Endothelial cell of umbilical vein (primary cell): ENCODE data around the gene PRDM12. TPM values are rescaled to one million over a fixed set of nuclear protein-coding genes. Genes with fewer than 3 reads are reported as not detected.

Source experiments
- BruUV-seq: library from RNA; stranded (reverse); fragments of 400-500 nt; replicated peaks from 2 replicates; lab custom pipeline; 2021; lab: Mats Ljungman, UMichigan
- CTCF ChIA-PET: fragments of 300-600, 350-600 bp; sonication (Branson Sonifier 250); formaldehyde crosslinking; loops from one replicate; lab custom pipeline; 2021; ENCODE audit warnings: antibody characterized with exemption, inconsistent platforms; lab: Charles Lee
- POLR2A ChIA-PET: fragments of 300-600, 350-600 bp; sonication (Branson Sonifier 250); formaldehyde crosslinking; loops from one replicate; lab custom pipeline; 2021; ENCODE audit warnings: antibody characterized with exemption, inconsistent platforms; lab: Charles Lee
- DNase-seq: peaks from one replicate; pipeline ENCODE4 v3.0.0-alpha.2; 2011; ENCODE audit warnings: low read depth, low spot score
- FAIRE-seq: peaks from 2 replicates; lab custom pipeline; 2011; peaks lifted over from hg19 to GRCh38; lab: Jason Lieb, UNC
- H2AFZ ChIP-seq: 2 replicates; pipeline ENCODE4 v1.6.0; 2012; ENCODE audit warnings: low read depth, low read length, control low read depth, inconsistent platforms
- H3K27ac ChIP-seq: 2 replicates; pipeline ENCODE4 v1.5.1; 2011; ENCODE audit warnings: low read depth, mild to moderate bottlenecking, control low read depth, low read length, moderate library complexity; ENCODE audit not compliant: insufficient read depth
- H3K27me3 ChIP-seq, 2 experiments: 2 replicates each; pipeline versions ENCODE4 v1.6.0 to v1.6.1; 2011; ENCODE audit warnings: low read length in 2 of 2, mixed read lengths in 1 of 2; ENCODE audit not compliant: control insufficient read depth in 2 of 2, insufficient read depth in 2 of 2
- H3K36me3 ChIP-seq, 2 experiments: 2 replicates in 1 of 2; 3 replicates in 1 of 2; pipeline ENCODE4 v1.5.1; 2011; ENCODE audit warnings: low read length in 2 of 2, mild to moderate bottlenecking in 1 of 2, moderate library complexity in 1 of 2; ENCODE audit not compliant: control insufficient read depth in 2 of 2, insufficient read depth in 2 of 2; ENCODE audit errors: extremely low read depth in 1 of 2
- H3K4me1 ChIP-seq: 3 replicates; pipeline ENCODE4 v1.5.1; 2011; ENCODE audit warnings: mild to moderate bottlenecking, low read length; ENCODE audit not compliant: control insufficient read depth, insufficient read depth; ENCODE audit errors: extremely low read depth
- H3K4me2 ChIP-seq: 2 replicates; pipeline ENCODE4 v1.6.1; 2011; ENCODE audit warnings: low read length, control low read depth, mixed read lengths; ENCODE audit not compliant: insufficient read depth
- H3K4me3 ChIP-seq, 3 experiments: fragments of 200-600 bp in 1 of 3; sonication (generic), shearing (Covaris generic) in 1 of 3; replicated peaks in 1 of 3; 2 replicates each; pipeline ENCODE4 v1.5.1; 2011 to 2016; ENCODE audit warnings: control low read depth in 3 of 3, low read length in 3 of 3, mild to moderate bottlenecking in 2 of 3, inconsistent platforms in 1 of 3, low read depth in 1 of 3, moderate library complexity in 1 of 3; ENCODE audit not compliant: insufficient read depth in 1 of 3
- H3K79me2 ChIP-seq: 2 replicates; pipeline ENCODE4 v1.6.0; 2012; ENCODE audit warnings: low read length, inconsistent platforms; ENCODE audit not compliant: control insufficient read depth, insufficient read depth
- H3K9ac ChIP-seq: replicated peaks from 2 replicates; pipeline ENCODE3; 2011; ENCODE audit warnings: low read length, control low read depth; ENCODE audit not compliant: insufficient read depth; ENCODE audit errors: extremely low read depth
- H3K9me1 ChIP-seq: replicated peaks from 3 replicates; pipeline ENCODE4 v1.6.0; 2011; ENCODE audit warnings: mild to moderate bottlenecking, low read length; ENCODE audit not compliant: control insufficient read depth, insufficient read depth; ENCODE audit errors: extremely low read depth
- H3K9me3 ChIP-seq: replicated peaks from 2 replicates; pipeline ENCODE4 v1.5.1; 2012; ENCODE audit warnings: low read length, inconsistent platforms; ENCODE audit not compliant: control insufficient read depth, insufficient read depth
- H4K20me1 ChIP-seq: replicated peaks from 2 replicates; pipeline ENCODE3; 2011; ENCODE audit warnings: mild to moderate bottlenecking, low read length; ENCODE audit not compliant: control insufficient read depth, insufficient read depth; ENCODE audit errors: extremely low read depth
- EZH2 ChIP-seq: IDR thresholded peaks from 2 replicates; pipeline ENCODE4 v1.6.1; 2012; ENCODE audit warnings: borderline replicate concordance, low read depth, mild to moderate bottlenecking, moderate library complexity, low read length, inconsistent platforms; ENCODE audit not compliant: severe bottlenecking
- FOS ChIP-seq: IDR thresholded peaks from 2 replicates; pipeline ENCODE4 v1.6.1; 2011; ENCODE audit warnings: mild to moderate bottlenecking, low read length, moderate library complexity, borderline replicate concordance; ENCODE audit not compliant: insufficient read depth
- GATA2 ChIP-seq: IDR thresholded peaks from 2 replicates; pipeline ENCODE4 v1.7.0; 2011; ENCODE audit warnings: low read depth, mild to moderate bottlenecking, moderate library complexity, mixed read lengths, low read length; ENCODE audit not compliant: insufficient read length, insufficient read depth
- JUN ChIP-seq: IDR thresholded peaks from 2 replicates; pipeline ENCODE4 v1.6.1; 2011; ENCODE audit warnings: borderline replicate concordance, low read depth; ENCODE audit not compliant: insufficient read length, insufficient read depth
- MYC ChIP-seq: IDR thresholded peaks from one replicate; pipeline ENCODE4 v1.6.1; 2011; ENCODE audit warnings: mild to moderate bottlenecking, low read depth, low read length
- POLR2A ChIP-seq: IDR thresholded peaks from 2 replicates; pipeline ENCODE4 v1.6.1; 2012; ENCODE audit warnings: low read depth, mild to moderate bottlenecking, control low read depth, low read length
- POLR2AphosphoS5 ChIP-seq: IDR thresholded peaks from 2 replicates; pipeline ENCODE4 v1.6.1; 2012; ENCODE audit warnings: low read depth, mild to moderate bottlenecking, control low read depth, low read length, moderate library complexity; ENCODE audit not compliant: insufficient read depth
- dilution Hi-C: fragments of 300-500 bp; cut with MboI; formaldehyde crosslinking; loops from one replicate; pipeline ENCODE4 v1.15.0; 2019; ENCODE audit warnings: low sequenced_read_pairs; ENCODE audit not compliant: extremely low pct_ligation_motif_present
- intact Hi-C: fragments of 100-400 bp; cut with micrococcal nuclease; formaldehyde crosslinking; loops from one replicate; pipeline ENCODE4 v1.10.0; 2022
- polyA plus RNA-seq, 4 experiments: library from polyadenylated mRNA; depleted of rRNA in 3 of 4; stranded (reverse) in 3 of 4; unstranded in 1 of 4; fragments of >200 nt; gene quantifications; 2 replicates each; pipeline versions ENCODE4 v1.2.1 to v1.2.3, GENCODE V29; 2011 to 2012; ENCODE audit warnings: missing spikeins in 1 of 4
- total RNA-seq: library from RNA; stranded (reverse); gene quantifications from 2 replicates; pipeline ENCODE4 v1.2.3, GENCODE V29; 2021
- TF ChIP-seq, protein P1 (sequence below), 2 donors: IDR thresholded peaks; 1 replicate in 1 of 2; 2 replicates in 1 of 2; pipeline ENCODE4 v1.5.1; 2011; ENCODE audit warnings: low read length in 2 of 2, mild to moderate bottlenecking in 2 of 2, moderate library complexity in 2 of 2, control low read depth in 1 of 2, inconsistent platforms in 1 of 2, low read depth in 1 of 2; ENCODE audit not compliant: insufficient read depth in 1 of 2; ENCODE audit errors: extremely low read depth in 1 of 2
- TF ChIP-seq, protein P2 (sequence below): IDR thresholded peaks from 2 replicates; pipeline ENCODE4 v1.6.1; 2011; ENCODE audit not compliant: insufficient read depth, insufficient read length

The PRDM12 gene
- total and polyA plus RNA-seq, 2 donors (not counting 3 experiments of a cell fraction or from before 2014, with no cell fraction given): not detected

DNA sequence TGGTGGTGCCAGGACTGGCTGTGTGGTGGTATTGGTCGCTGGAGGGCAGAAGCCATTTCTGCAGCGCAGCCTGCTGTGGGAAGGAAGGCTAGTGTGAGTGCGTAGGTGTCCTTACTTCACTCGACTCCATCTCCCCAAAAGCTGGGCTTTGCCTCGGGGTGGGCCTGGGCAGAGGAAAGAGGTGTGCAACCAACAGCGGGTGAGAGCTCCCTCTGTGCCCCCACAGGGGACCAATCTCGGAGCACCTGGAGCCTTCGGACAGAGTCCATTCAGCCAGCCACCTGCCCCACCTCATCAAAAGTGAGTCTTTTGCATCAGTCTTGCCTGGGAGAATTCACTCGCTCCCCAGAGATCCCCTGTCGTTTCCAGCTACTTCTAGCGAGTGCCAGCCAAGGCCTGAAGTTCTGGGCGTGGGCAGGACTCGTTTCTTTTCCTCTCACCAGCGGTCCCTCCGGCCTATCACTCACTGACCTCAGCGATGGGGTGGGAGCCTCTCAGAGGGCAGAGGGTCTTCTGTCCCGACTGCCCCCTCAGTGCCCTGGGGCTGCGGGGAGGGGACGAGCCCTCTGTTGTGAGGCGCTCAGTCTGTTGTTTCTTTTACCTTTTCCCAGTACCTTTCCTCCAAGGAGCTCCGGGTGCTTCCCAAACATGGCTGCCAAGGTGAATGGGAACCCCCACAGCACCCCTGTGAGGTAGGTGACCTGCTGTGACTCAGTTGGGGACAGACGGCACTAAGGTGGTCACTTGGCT lies 32.9 kb upstream of the PRDM12 start:
- Histone ChIP-seq H4K20me1 (no peaks in the 10 kb centered on the region), H3K36me3 (peaks cover 10 to 64% of the 10 kb centered on the region in 2 experiments)

More for the DNA sequence above, 32.9 kb upstream of the PRDM12 start:
- POLR2A ChIA-PET: no interaction called here
- Histone ChIP-seq H3K4me2 (no peak overlapping the region), H3K4me1 (no peaks in the 10 kb centered on the region), H3K27me3 (no peaks in the 10 kb centered on the region), H3K79me2 (no peaks in the 10 kb centered on the region), H3K9me3 (no peaks in the 10 kb centered on the region), H2AFZ (no peak overlapping the region), H3K9ac (no peak overlapping the region), H3K9me1 (no peaks in the 10 kb centered on the region), H3K27ac (no peak overlapping the region), H3K4me3 (no peak overlapping the region)
- no TSS peak for BruUV-seq
- dilution Hi-C loops (no loop called here), intact Hi-C loops (no loop called here)
- FAIRE-seq: no peak
- TF ChIP-seq EZH2 (no peak), POLR2A (no peak), MYC (no peak), FOS (no peak), POLR2AphosphoS5 (no peak), GATA2 (no peak), JUN (no peak)
- TF ChIP-seq, protein P1, sequence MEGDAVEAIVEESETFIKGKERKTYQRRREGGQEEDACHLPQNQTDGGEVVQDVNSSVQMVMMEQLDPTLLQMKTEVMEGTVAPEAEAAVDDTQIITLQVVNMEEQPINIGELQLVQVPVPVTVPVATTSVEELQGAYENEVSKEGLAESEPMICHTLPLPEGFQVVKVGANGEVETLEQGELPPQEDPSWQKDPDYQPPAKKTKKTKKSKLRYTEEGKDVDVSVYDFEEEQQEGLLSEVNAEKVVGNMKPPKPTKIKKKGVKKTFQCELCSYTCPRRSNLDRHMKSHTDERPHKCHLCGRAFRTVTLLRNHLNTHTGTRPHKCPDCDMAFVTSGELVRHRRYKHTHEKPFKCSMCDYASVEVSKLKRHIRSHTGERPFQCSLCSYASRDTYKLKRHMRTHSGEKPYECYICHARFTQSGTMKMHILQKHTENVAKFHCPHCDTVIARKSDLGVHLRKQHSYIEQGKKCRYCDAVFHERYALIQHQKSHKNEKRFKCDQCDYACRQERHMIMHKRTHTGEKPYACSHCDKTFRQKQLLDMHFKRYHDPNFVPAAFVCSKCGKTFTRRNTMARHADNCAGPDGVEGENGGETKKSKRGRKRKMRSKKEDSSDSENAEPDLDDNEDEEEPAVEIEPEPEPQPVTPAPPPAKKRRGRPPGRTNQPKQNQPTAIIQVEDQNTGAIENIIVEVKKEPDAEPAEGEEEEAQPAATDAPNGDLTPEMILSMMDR (IDR thresholded peaks at IDR 0.05; ENCODE audit: extremely low read depth in 1 of 2, insufficient read depth in 1 of 2, low read depth in 1 of 2, low read length in 2 of 2): no peak
- TF ChIP-seq, protein P2, sequence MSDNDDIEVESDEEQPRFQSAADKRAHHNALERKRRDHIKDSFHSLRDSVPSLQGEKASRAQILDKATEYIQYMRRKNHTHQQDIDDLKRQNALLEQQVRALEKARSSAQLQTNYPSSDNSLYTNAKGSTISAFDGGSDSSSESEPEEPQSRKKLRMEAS: no peak
- DNase-seq: no peak
- CTCF ChIA-PET: no interaction called here
